ENCODE measurements around the gene LAG3. TPM values are rescaled to one million over a fixed set of nuclear protein-coding genes. Genes with fewer than 3 reads are reported as not detected.

Gene LAG3
- total and polyA plus RNA-seq, 2 donors from 2014 or later = 1.3 TPM; not detected in 1

DNA sequence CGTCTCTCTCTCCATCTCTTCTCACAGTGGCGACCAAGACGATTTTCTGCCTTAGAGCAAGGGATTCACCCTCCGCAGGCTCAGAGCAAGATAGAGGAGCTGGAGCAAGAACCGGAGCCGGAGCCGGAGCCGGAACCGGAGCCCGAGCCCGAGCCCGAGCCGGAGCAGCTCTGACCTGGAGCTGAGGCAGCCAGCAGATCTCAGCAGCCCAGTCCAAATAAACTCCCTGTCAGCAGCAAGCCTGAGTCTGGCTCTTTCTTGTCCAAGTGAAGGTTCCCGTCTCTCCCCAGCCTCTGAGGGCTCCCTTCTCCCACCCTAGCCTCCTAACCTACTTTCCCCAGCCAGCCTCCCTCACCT lies 5.9 kb downstream of the LAG3 start:
- TF ChIP-seq, protein P1, sequence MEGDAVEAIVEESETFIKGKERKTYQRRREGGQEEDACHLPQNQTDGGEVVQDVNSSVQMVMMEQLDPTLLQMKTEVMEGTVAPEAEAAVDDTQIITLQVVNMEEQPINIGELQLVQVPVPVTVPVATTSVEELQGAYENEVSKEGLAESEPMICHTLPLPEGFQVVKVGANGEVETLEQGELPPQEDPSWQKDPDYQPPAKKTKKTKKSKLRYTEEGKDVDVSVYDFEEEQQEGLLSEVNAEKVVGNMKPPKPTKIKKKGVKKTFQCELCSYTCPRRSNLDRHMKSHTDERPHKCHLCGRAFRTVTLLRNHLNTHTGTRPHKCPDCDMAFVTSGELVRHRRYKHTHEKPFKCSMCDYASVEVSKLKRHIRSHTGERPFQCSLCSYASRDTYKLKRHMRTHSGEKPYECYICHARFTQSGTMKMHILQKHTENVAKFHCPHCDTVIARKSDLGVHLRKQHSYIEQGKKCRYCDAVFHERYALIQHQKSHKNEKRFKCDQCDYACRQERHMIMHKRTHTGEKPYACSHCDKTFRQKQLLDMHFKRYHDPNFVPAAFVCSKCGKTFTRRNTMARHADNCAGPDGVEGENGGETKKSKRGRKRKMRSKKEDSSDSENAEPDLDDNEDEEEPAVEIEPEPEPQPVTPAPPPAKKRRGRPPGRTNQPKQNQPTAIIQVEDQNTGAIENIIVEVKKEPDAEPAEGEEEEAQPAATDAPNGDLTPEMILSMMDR (IDR thresholded peaks at IDR 0.05; ENCODE audit: borderline replicate concordance, extremely low read depth, insufficient read depth) = no peak
- FAIRE-seq (no peak), DNase-seq (peak in 1 of 5 donors; percentile 84)
- Histone ChIP-seq H3K36me3 (ENCODE audit: control insufficient read depth in 2 of 3, insufficient read depth in 3 of 3, low read length in 3 of 3) (no peaks in the 10 kb centered on the region), H3K27me3 (ENCODE audit: control insufficient read depth, insufficient read depth, low read length) (no peaks in the 10 kb centered on the region), H3K4me1 (ENCODE audit: control insufficient read depth in 2 of 3, insufficient read depth in 2 of 3, low read depth in 1 of 3, low read length in 3 of 3) (peaks cover 0 to 15% (median 10%) of the 10 kb centered on the region in 3 donors), H3K27ac (ENCODE audit: low read depth in 2 of 2, low read length in 2 of 2) (peak overlapping the region; percentile 16 to 40), H3K4me3 (ENCODE audit: low read length in 3 of 3) (peak overlapping the region in 2 of 3 donors; percentile 9 to 57), H3K9me3 (ENCODE audit: control insufficient read depth in 2 of 3, insufficient read depth in 1 of 3, low read length in 3 of 3) (no peaks in the 10 kb centered on the region), H3K9ac (ENCODE audit: low read length in 3 of 3) (peak overlapping the region in 1 of 3 donors; percentile 30)
- intact Hi-C loops (cut with DNase I) = no loop called here

DNA sequence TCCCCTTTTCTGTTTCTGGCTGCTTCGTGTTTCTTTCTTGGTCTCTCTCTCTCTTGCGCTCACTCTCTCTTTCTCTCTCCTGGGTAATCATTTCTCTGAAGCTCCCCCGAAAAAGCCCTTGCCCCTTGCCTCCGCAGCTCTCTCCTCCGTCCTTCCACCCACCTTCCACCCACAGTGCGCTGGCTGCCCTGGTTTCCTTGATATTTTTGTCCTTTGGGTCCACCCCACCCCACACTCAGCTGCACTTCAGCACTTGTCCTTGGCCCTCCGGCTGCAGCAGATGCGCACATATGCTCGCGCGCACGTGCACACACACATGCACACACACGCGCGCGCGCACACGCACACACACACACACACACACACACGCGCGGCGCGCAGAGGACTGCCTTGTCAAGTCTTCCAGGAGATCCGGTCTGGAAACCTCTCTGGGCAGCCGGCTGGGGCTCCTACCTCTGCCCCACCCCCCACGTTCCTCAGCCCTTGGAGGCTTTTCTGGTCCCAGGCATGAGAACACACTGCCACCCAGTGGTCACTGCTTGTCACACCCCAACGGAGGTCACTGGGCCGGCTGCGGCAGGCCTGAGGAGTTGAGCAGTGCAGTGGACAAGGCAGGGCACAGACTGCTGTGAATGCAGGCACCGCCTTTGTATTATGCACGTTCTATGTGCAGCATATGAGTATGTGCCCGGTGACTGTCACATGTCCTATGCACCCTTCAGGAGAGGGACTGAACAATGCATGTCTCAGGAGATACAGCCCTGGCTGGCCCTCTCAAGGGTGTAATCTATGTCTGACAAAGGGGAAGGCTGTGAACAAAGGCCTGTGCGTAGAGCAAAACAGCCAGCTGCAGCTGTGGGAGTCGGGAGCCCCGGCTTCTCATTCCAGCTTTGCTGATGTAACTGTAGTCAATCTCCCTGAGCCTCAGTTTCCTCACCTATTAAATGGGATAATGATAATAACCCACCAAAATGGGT lies 6.5 kb downstream of the LAG3 start:
- intact Hi-C loops (cut with DNase I) = no loop called here
- Histone ChIP-seq H3K9me3 (ENCODE audit: control insufficient read depth in 2 of 3, insufficient read depth in 1 of 3, low read length in 3 of 3) (no peaks in the 10 kb centered on the region), H3K27ac (ENCODE audit: low read depth in 2 of 2, low read length in 2 of 2) (peak overlapping the region; percentile 16 to 40), H3K36me3 (ENCODE audit: control insufficient read depth in 2 of 3, insufficient read depth in 3 of 3, low read length in 3 of 3) (no peaks in the 10 kb centered on the region), H3K4me1 (ENCODE audit: control insufficient read depth in 2 of 3, insufficient read depth in 2 of 3, low read depth in 1 of 3, low read length in 3 of 3) (peaks cover 0 to 15% (median 10%) of the 10 kb centered on the region in 3 donors), H3K27me3 (ENCODE audit: control insufficient read depth, insufficient read depth, low read length) (no peaks in the 10 kb centered on the region), H3K4me3 (ENCODE audit: low read length in 3 of 3) (peak overlapping the region; percentile 9 to 57 (median 33)), H3K9ac (ENCODE audit: low read length in 3 of 3) (peak overlapping the region in 1 of 3 donors; percentile 30)
- FAIRE-seq (peak; percentile 80), DNase-seq (peak; percentile 96 to 98 (median 97))
- TF ChIP-seq, protein P1 (IDR thresholded peaks at IDR 0.05; ENCODE audit: borderline replicate concordance, extremely low read depth, insufficient read depth) = peak; percentile 97

DNA sequence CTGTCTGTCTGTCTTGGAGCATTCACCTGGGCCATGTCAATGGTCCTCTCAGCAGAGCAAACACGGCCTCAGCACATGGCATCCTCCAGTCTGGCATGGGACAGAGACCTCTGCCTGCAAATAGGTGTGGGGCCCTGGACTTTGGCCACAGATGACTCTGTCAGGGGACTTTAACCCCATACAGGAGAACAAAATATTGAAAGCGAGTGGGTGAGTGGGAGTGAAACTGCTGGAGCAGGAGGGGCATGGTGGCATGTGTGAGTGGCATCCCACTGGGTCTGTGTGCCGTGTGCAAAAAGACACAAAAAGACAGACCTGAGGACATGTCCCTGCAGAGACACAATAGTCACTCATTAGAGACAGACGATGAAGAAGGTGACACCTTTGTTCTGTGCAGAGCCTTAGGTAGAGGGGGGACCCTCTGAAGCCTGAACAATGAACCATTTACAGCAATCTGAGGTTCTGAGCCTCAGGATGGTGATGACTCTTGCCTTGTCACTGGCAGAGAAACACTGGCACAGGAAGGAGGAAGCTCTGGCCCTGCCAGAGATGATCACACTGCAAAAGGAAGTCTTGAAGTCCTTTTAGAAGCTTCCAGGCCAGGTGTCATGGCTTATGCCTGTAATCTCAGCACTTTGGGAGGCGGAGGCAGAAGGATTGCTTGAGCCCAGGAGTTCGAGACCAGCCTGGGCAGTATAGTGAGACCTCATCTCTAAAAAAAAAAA lies 7.5 kb downstream of the LAG3 start:
- H3K4me3 ChIP-seq (ENCODE audit: low read length in 3 of 3) = no peak overlapping the region
- H3K27ac ChIP-seq (ENCODE audit: low read depth in 2 of 2, low read length in 2 of 2) = no peak overlapping the region
- TF ChIP-seq, protein P1 (IDR thresholded peaks at IDR 0.05; ENCODE audit: borderline replicate concordance, extremely low read depth, insufficient read depth) = no peak
- no peak for DNase-seq
- no peak overlapping the region for H3K9ac ChIP-seq (ENCODE audit: low read length in 3 of 3)
- peaks cover 0 to 15% (median 10%) of the 10 kb centered on the region in 3 donors for H3K4me1 ChIP-seq (ENCODE audit: control insufficient read depth in 2 of 3, insufficient read depth in 2 of 3, low read depth in 1 of 3, low read length in 3 of 3)
- no peaks in the 10 kb centered on the region for H3K36me3 ChIP-seq (ENCODE audit: control insufficient read depth in 2 of 3, insufficient read depth in 3 of 3, low read length in 3 of 3)
- FAIRE-seq = no peak
- intact Hi-C loops (cut with DNase I) = no loop called here
- no peaks in the 10 kb centered on the region for H3K9me3 ChIP-seq (ENCODE audit: control insufficient read depth in 2 of 3, insufficient read depth in 1 of 3, low read length in 3 of 3)
- no peaks in the 10 kb centered on the region for H3K27me3 ChIP-seq (ENCODE audit: control insufficient read depth, insufficient read depth, low read length)
